Activated CD4-positive, alpha-beta T cell treated with anti-CD3 and anti-CD28 coated beads for 1 hour (primary cell): ENCODE data around the gene PTPN11.
"Not testable (repeated sequence)": the region's sequence is repeated elsewhere in the genome, so short reads cannot be mapped to it uniquely, and the experiment has no call there.

Experiments used
- DNase-seq: peaks from one replicate; pipeline ENCODE4 v3.0.0-alpha.2; 2020

PTPN11 gene

GRCh38 chr12:112518365-112518735, 99.6 kb downstream of the PTPN11 start:
- no peak for DNase-seq

GRCh38 chr12:112519841-112520340, 101.1 kb downstream of the PTPN11 start:
- DNase-seq = not testable (repeated sequence)

- DNase-seq = no peak
These were observed 105.1 kb downstream of the PTPN11 start for GRCh38 chr12:112523856-112524255.

GRCh38 chr12:112524269-112524668, 105.5 kb downstream of the PTPN11 start:
- no peak for DNase-seq

- DNase-seq = no peak
These were observed 106.1 kb downstream of the PTPN11 start for GRCh38 chr12:112524676-112525425.

- no peak for DNase-seq
These were observed 106.7 kb downstream of the PTPN11 start for GRCh38 chr12:112525426-112525809.

- no peak for DNase-seq
These were observed 108.3 kb downstream of the PTPN11 start for GRCh38 chr12:112527082-112527481.

GRCh38 chr12:112527501-112527900, 108.8 kb downstream of the PTPN11 start:
- no peak for DNase-seq

GRCh38 chr12:112528521-112528920, 109.8 kb downstream of the PTPN11 start:
- DNase-seq = no peak

- no peak for DNase-seq
These were observed 112.2 kb downstream of the PTPN11 start for GRCh38 chr12:112530941-112531340.

- no peak for DNase-seq
These were observed 113.4 kb downstream of the PTPN11 start for GRCh38 chr12:112532106-112532505.

- no peak for DNase-seq
These were observed 114.8 kb downstream of the PTPN11 start for GRCh38 chr12:112533528-112533927.

- DNase-seq = no peak
These were observed 116.3 kb downstream of the PTPN11 start for GRCh38 chr12:112535017-112535416.

GRCh38 chr12:112535637-112536366, 117.1 kb downstream of the PTPN11 start:
- DNase-seq = no peak

- no peak for DNase-seq
These were observed 117.6 kb downstream of the PTPN11 start for GRCh38 chr12:112536367-112536730.

GRCh38 chr12:112537710-112538396, 119.1 kb downstream of the PTPN11 start:
- DNase-seq = no peak

- DNase-seq = no peak
These were observed 120.0 kb downstream of the PTPN11 start for GRCh38 chr12:112538740-112539139.

- no peak for DNase-seq
These were observed 120.5 kb downstream of the PTPN11 start for GRCh38 chr12:112539221-112539620.

- no peak for DNase-seq
These were observed 121.3 kb downstream of the PTPN11 start for GRCh38 chr12:112540021-112540420.

GRCh38 chr12:112543751-112544150, 125.0 kb downstream of the PTPN11 start:
- no peak for DNase-seq

- no peak for DNase-seq
These were observed 127.6 kb downstream of the PTPN11 start for GRCh38 chr12:112546339-112546738.

GRCh38 chr12:112546996-112547395, 128.2 kb downstream of the PTPN11 start:
- no peak for DNase-seq

GRCh38 chr12:112549031-112549430, 130.3 kb downstream of the PTPN11 start:
- no peak for DNase-seq

GRCh38 chr12:112551681-112552080, 132.9 kb downstream of the PTPN11 start:
- no peak for DNase-seq
